ENCODE results near the gene CSMD2.

The CSMD2 gene

DNA sequence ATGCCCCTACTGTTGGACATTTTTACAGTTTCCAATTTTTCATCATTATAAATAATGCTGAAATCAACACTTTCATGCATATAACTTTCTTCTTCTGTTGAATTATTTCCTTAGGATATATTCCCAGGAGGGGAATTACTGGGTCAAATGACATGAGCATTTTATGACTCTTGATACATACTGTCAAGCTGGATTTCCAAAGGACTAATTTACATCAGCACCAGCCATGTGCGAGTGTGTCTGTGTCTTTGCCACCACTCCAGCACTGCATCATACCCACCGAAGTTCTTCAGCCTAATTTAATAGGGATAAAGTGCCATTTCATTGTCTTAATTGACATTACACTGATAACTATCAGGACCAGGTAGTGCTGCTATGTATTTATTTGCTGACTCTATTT is 146.7 kb downstream of the CSMD2 start:
- TF ChIP-seq FOXP2 (optimal IDR thresholded peaks at IDR 0.05; ENCODE audit: borderline replicate concordance, extremely low read depth, extremely low read length, insufficient read depth) = no peak
- no peak for TF ChIP-seq SIN3A (IDR thresholded peaks at IDR 0.05; ENCODE audit: borderline replicate concordance, insufficient read depth, low read length)
- no peak for TF ChIP-seq TAF1 (IDR thresholded peaks at IDR 0.05; ENCODE audit: borderline replicate concordance, insufficient read depth, low read length)
- TF ChIP-seq POLR2AphosphoS5 (IDR thresholded peaks at IDR 0.05; ENCODE audit: low read depth, low read length) = no peak
- TF ChIP-seq, protein P1, sequence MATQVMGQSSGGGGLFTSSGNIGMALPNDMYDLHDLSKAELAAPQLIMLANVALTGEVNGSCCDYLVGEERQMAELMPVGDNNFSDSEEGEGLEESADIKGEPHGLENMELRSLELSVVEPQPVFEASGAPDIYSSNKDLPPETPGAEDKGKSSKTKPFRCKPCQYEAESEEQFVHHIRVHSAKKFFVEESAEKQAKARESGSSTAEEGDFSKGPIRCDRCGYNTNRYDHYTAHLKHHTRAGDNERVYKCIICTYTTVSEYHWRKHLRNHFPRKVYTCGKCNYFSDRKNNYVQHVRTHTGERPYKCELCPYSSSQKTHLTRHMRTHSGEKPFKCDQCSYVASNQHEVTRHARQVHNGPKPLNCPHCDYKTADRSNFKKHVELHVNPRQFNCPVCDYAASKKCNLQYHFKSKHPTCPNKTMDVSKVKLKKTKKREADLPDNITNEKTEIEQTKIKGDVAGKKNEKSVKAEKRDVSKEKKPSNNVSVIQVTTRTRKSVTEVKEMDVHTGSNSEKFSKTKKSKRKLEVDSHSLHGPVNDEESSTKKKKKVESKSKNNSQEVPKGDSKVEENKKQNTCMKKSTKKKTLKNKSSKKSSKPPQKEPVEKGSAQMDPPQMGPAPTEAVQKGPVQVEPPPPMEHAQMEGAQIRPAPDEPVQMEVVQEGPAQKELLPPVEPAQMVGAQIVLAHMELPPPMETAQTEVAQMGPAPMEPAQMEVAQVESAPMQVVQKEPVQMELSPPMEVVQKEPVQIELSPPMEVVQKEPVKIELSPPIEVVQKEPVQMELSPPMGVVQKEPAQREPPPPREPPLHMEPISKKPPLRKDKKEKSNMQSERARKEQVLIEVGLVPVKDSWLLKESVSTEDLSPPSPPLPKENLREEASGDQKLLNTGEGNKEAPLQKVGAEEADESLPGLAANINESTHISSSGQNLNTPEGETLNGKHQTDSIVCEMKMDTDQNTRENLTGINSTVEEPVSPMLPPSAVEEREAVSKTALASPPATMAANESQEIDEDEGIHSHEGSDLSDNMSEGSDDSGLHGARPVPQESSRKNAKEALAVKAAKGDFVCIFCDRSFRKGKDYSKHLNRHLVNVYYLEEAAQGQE (IDR thresholded peaks at IDR 0.05; ENCODE audit: insufficient read depth in 1 of 2, low read depth in 2 of 2, low read length in 2 of 2) = no peak

DNA sequence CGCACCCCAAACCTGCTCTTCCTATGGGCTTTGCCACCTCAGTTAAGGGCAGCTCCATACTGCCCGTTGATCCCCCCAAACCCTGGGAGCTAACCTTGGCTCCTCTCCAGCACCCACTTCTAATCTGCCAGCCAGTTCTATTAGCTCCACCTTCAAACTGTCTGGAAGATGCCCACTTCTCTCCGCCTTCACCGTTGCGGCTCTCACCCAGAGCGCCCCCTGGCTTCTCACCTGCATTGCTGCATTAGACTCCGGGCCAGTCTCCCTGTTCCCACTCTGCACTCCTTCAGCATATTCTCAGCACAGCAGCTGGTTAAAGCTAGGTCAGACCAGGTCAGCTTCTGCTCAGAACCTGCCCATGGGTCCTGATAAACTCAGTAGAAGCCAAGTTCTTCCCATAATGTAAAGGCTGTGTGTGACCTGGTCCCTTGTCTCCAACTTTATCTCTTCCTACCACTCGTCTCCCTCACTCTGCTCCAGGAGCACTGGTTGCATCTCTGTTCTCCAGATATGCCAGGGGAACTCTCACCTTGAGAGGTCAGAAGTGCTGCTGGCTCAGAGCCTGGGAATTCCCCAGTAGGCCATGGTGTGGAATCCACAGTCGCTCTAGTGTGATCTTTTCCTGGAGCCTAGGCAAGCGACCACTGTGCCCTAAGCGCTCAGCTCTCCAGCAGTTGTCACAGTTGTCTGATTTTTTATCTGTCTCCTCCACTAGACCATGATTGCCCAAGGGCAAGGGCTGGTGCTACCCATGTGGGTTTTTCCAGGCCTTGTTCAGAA is 150.9 kb downstream of the CSMD2 start:
- TF ChIP-seq, protein P1 (IDR thresholded peaks at IDR 0.05; ENCODE audit: insufficient read depth in 1 of 2, low read depth in 2 of 2, low read length in 2 of 2) = no peak
- TF ChIP-seq TAF1 (IDR thresholded peaks at IDR 0.05; ENCODE audit: borderline replicate concordance, insufficient read depth, low read length) = no peak
- no peak for TF ChIP-seq POLR2AphosphoS5 (IDR thresholded peaks at IDR 0.05; ENCODE audit: low read depth, low read length)
- no peak for TF ChIP-seq FOXP2 (optimal IDR thresholded peaks at IDR 0.05; ENCODE audit: borderline replicate concordance, extremely low read depth, extremely low read length, insufficient read depth)
- TF ChIP-seq SIN3A (IDR thresholded peaks at IDR 0.05; ENCODE audit: borderline replicate concordance, insufficient read depth, low read length) = no peak

DNA sequence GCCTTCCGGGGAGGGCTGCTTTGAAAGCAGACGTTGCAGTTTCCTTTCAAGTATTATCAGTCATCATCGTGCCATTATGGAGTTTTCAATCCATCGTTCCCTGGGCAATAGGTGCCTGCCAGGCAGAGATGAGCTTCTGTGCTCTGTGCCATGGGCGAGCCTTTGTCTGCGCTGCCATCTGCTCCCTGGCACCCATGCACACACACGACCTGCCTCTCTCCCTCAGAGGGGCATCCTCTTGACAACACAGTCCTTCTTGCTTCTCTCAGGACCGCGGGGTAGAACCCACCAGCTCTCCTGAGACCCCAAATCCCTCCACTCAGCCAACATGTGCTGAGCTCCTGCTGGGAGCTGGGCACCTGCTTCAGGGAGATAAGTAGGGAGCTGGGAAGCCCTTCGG is 151.9 kb downstream of the CSMD2 start:
- TF ChIP-seq TAF1 (IDR thresholded peaks at IDR 0.05; ENCODE audit: borderline replicate concordance, insufficient read depth, low read length) = no peak
- TF ChIP-seq, protein P1 (IDR thresholded peaks at IDR 0.05; ENCODE audit: insufficient read depth in 1 of 2, low read depth in 2 of 2, low read length in 2 of 2) = no peak
- no peak for TF ChIP-seq SIN3A (IDR thresholded peaks at IDR 0.05; ENCODE audit: borderline replicate concordance, insufficient read depth, low read length)

DNA sequence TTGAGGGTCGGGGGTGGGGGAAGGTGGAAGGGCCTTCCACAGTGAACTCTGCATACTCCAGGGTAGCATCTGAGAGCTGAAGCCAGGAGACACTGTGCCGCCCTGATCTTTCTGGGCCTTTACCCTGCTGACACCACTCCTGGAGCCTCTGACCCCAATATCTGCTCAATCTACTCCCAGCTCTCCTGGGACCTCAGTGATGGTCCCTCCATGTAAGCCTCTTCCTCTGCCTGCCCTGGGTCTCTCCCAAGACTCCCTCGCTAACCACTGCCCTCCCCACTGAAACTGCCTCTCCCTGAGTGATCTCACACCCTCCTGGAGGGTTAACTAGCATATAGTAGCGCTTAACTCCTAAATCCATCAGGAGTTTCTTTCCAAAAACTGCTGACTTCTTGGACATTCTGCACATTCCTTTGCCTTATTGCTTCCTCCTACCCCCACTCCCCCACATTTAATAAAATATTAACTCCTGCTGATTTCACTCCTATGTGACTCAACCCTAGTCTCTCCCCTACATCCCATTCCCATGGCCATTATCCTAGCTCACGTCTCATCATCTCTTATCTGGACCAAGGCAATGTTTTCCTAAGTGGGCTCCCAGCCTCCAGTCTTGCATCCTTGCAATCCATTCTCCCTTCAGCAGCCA is 155.6 kb downstream of the CSMD2 start:
- no peak for TF ChIP-seq SIN3A (IDR thresholded peaks at IDR 0.05; ENCODE audit: borderline replicate concordance, insufficient read depth, low read length)
- no peak for TF ChIP-seq FOXP2 (optimal IDR thresholded peaks at IDR 0.05; ENCODE audit: borderline replicate concordance, extremely low read depth, extremely low read length, insufficient read depth)
- no peak for TF ChIP-seq TAF1 (IDR thresholded peaks at IDR 0.05; ENCODE audit: borderline replicate concordance, insufficient read depth, low read length)
- no peak for TF ChIP-seq POLR2AphosphoS5 (IDR thresholded peaks at IDR 0.05; ENCODE audit: low read depth, low read length)
- TF ChIP-seq, protein P1 (IDR thresholded peaks at IDR 0.05; ENCODE audit: insufficient read depth in 1 of 2, low read depth in 2 of 2, low read length in 2 of 2) = no peak

Measured in PFSK-1 (cell line).